ENCODE data around the gene GPR158.
"Not testable (repeated sequence)": the region's sequence is repeated elsewhere in the genome, so short reads cannot be mapped to it uniquely, and the experiment has no call there.

The GPR158 gene

GRCh38 chr10:25339966-25340365, 165.2 kb downstream of the GPR158 start:
- DNase-seq (ENCODE audit: low read depth, low spot score) = no peak
- in situ Hi-C loops (cut with HindIII; ENCODE audit: low sequenced_read_pairs) = no loop called here
- no peak overlapping the region for H3K4me3 ChIP-seq (ENCODE audit: low read depth, low read length)
- TF ChIP-seq, protein P1, sequence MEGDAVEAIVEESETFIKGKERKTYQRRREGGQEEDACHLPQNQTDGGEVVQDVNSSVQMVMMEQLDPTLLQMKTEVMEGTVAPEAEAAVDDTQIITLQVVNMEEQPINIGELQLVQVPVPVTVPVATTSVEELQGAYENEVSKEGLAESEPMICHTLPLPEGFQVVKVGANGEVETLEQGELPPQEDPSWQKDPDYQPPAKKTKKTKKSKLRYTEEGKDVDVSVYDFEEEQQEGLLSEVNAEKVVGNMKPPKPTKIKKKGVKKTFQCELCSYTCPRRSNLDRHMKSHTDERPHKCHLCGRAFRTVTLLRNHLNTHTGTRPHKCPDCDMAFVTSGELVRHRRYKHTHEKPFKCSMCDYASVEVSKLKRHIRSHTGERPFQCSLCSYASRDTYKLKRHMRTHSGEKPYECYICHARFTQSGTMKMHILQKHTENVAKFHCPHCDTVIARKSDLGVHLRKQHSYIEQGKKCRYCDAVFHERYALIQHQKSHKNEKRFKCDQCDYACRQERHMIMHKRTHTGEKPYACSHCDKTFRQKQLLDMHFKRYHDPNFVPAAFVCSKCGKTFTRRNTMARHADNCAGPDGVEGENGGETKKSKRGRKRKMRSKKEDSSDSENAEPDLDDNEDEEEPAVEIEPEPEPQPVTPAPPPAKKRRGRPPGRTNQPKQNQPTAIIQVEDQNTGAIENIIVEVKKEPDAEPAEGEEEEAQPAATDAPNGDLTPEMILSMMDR (IDR thresholded peaks at IDR 0.05; ENCODE audit: low read depth, low read length) = no peak

GRCh38 chr10:25349520-25349919, 174.7 kb downstream of the GPR158 start:
- no peak for DNase-seq (ENCODE audit: low read depth, low spot score)
- H3K4me3 ChIP-seq (ENCODE audit: low read depth, low read length) = no peak overlapping the region
- in situ Hi-C loops (cut with HindIII; ENCODE audit: low sequenced_read_pairs) = no loop called here
- TF ChIP-seq, protein P1 (IDR thresholded peaks at IDR 0.05; ENCODE audit: low read depth, low read length) = no peak

DNA sequence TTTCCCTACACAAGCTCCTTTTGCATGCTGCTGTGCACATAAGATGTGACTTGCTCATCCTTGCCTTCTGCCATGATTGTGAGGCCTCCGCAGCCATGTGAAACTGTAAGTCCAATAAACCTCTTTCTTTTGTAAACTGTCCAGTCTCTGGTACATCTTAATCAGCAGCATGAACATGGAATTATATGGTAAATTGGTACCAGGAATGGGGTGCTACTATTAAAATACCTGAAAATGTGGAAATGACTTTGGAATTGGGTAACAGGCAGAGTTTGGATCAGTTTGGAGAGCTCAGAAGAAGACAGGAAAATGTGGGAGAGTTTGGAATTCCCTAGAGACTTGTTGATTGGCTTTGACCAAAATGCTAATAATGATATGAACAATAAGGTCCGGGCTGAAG, 181.8 kb downstream of the GPR158 start:
- DNase-seq (ENCODE audit: low read depth, low spot score) = no peak
- TF ChIP-seq, protein P1 (IDR thresholded peaks at IDR 0.05; ENCODE audit: low read depth, low read length) = no peak
- in situ Hi-C loops (cut with HindIII; ENCODE audit: low sequenced_read_pairs) = no loop called here
- H3K4me3 ChIP-seq (ENCODE audit: low read depth, low read length) = no peak overlapping the region

GRCh38 chr10:25357269-25357668, 182.5 kb downstream of the GPR158 start:
- TF ChIP-seq, protein P1 (IDR thresholded peaks at IDR 0.05; ENCODE audit: low read depth, low read length) = no peak
- DNase-seq (ENCODE audit: low read depth, low spot score) = no peak
- in situ Hi-C loops (cut with HindIII; ENCODE audit: low sequenced_read_pairs) = no loop called here
- no peak overlapping the region for H3K4me3 ChIP-seq (ENCODE audit: low read depth, low read length)

DNA sequence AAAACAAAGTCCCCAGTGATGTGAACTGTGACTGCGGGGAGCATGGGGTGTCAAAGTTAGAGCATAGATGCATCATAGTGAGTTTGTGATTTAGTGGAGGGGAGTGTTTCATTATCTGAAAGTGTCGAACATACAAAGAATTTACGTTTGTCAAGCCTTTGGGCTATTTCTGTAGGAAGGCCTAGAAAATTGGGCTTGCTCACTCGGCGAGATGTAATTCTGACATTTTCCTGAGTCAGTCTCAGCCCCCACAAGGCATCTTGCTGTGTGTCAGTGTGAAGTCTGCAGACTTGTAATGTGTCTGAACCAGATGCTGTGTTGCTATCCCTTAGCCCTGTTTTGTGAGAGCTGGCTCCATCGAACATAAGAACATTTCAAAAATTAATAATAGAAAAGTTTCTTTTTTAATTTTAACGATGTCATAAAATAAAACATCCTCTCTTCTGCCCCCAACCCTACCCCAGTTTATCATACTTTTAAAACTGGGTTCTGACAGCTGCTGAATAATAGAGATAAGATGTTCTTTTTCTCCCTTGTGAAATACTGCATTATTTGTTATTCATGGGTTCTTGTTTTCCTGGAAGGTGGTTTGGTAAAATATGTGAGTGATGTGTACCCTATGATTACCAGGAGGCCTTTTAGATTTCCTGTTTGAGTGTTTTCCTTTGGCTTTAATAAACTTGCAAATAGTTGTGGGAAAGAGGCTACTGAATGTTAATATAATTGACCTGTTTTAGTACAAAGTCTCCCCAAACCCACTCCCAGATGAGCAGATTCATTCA, 207.4 kb downstream of the GPR158 start:
- TF ChIP-seq, protein P1 (IDR thresholded peaks at IDR 0.05; ENCODE audit: low read depth, low read length) = no peak
- no peak overlapping the region for H3K4me3 ChIP-seq (ENCODE audit: low read depth, low read length)
- in situ Hi-C loops (cut with HindIII; ENCODE audit: low sequenced_read_pairs) = no loop called here
- DNase-seq (ENCODE audit: low read depth, low spot score) = peak; percentile 1

- DNase-seq (ENCODE audit: low read depth, low spot score); in situ Hi-C loops (cut with HindIII; ENCODE audit: low sequenced_read_pairs); H3K4me3 ChIP-seq (ENCODE audit: low read depth, low read length): not testable (repeated sequence)
Observed at GRCh38 chr10:25382901-25383300, 208.1 kb downstream of the GPR158 start.

GRCh38 chr10:25383686-25384085, 208.9 kb downstream of the GPR158 start:
- no peak for DNase-seq (ENCODE audit: low read depth, low spot score)
- H3K4me3 ChIP-seq (ENCODE audit: low read depth, low read length) = no peak overlapping the region
- TF ChIP-seq, protein P1 (IDR thresholded peaks at IDR 0.05; ENCODE audit: low read depth, low read length) = no peak
- in situ Hi-C loops (cut with HindIII; ENCODE audit: low sequenced_read_pairs) = no loop called here
